H1 (cell line): Measurements from ENCODE around the gene MYLK.

Source experiments
- CEBPB ChIP-seq: IDR thresholded peaks from 2 replicates; pipeline ENCODE4 v1.6.1; 2012; ENCODE audit warnings: low read depth, low read length
- CHD1 ChIP-seq: IDR thresholded peaks from 2 replicates; pipeline ENCODE4 v1.6.1; 2012; ENCODE audit warnings: low read depth, low read length, improper control_type of control experiment
- CTCF ChIP-seq, 3 experiments: IDR thresholded peaks; 1 replicate in 2 of 3; 2 replicates in 1 of 3; pipeline versions ENCODE4 v1.5.1 to v1.6.1; 2011; ENCODE audit warnings: low read length in 3 of 3, mild to moderate bottlenecking in 3 of 3, inconsistent platforms in 2 of 3, low read depth in 1 of 3, moderate library complexity in 1 of 3; ENCODE audit not compliant: insufficient read depth in 1 of 3; ENCODE audit errors: control extremely low read depth in 1 of 3
- JUND ChIP-seq: IDR thresholded peaks from 2 replicates; pipeline ENCODE4 v1.6.1; 2011; ENCODE audit warnings: mild to moderate bottlenecking, improper control_type of control experiment, low read length
- POLR2A ChIP-seq, 2 experiments: IDR thresholded peaks; 1 replicate in 1 of 2; 2 replicates in 1 of 2; pipeline ENCODE4 v1.6.1; 2011; ENCODE audit warnings: low read depth in 2 of 2, low read length in 2 of 2, mild to moderate bottlenecking in 2 of 2; ENCODE audit errors: control extremely low read depth in 1 of 2
- POLR2AphosphoS5 ChIP-seq: IDR thresholded peaks from 2 replicates; pipeline ENCODE4 v1.6.1; 2011; ENCODE audit warnings: low read depth, low read length
- RAD21 ChIP-seq, 2 experiments: IDR thresholded peaks in 1 of 2; conservative IDR thresholded peaks in 1 of 2; 2 replicates each; pipeline ENCODE4 v1.6.1; 2011; ENCODE audit warnings: low read depth in 2 of 2, low read length in 2 of 2, improper control_type of control experiment in 1 of 2, inconsistent platforms in 1 of 2, mild to moderate bottlenecking in 1 of 2, moderate library complexity in 1 of 2
- SRF ChIP-seq: IDR thresholded peaks from 2 replicates; pipeline ENCODE4 v1.6.1; 2011; ENCODE audit warnings: mild to moderate bottlenecking, low read depth, low read length, moderate library complexity
- USF2 ChIP-seq: IDR thresholded peaks from 2 replicates; pipeline ENCODE4 v1.6.1; 2011; ENCODE audit warnings: low read length, improper control_type of control experiment
- YY1 ChIP-seq: IDR thresholded peaks from 2 replicates; pipeline ENCODE4 v1.6.1; 2011; ENCODE audit warnings: low read depth, mild to moderate bottlenecking, low read length
- ZNF274 ChIP-seq: IDR thresholded peaks from 2 replicates; pipeline ENCODE4 v1.7.0; 2012; ENCODE audit warnings: low read length, borderline replicate concordance; ENCODE audit errors: extremely low read depth

GRCh38 chr3:123783811-123784210 is 100.3 kb downstream of the MYLK start:
- no peak for TF ChIP-seq CHD1
- TF ChIP-seq SRF, result no peak
- no peak for TF ChIP-seq POLR2A (IDR thresholded peaks at IDR 0.05; ENCODE audit: control extremely low read depth in 1 of 2, low read depth in 2 of 2, low read length in 2 of 2)
- TF ChIP-seq CTCF (IDR thresholded peaks at IDR 0.05; ENCODE audit: control extremely low read depth in 1 of 3, insufficient read depth in 1 of 3, low read depth in 1 of 3, low read length in 3 of 3), result no peak
- TF ChIP-seq USF2, result no peak
- no peak for TF ChIP-seq POLR2AphosphoS5
- TF ChIP-seq YY1, result no peak
- no peak for TF ChIP-seq CEBPB
- TF ChIP-seq ZNF274, result no peak
- TF ChIP-seq RAD21 (IDR thresholded peaks at IDR 0.05 in 1 of 2, conservative IDR thresholded peaks at IDR 0.05 in 1 of 2; ENCODE audit: low read depth in 2 of 2, low read length in 2 of 2), result no peak
- TF ChIP-seq JUND, result no peak
